ENCODE data around the gene PSMB2.
A peak's percentile ranks its signal among the peaks of the same experiment; 100 is the strongest.

The PSMB2 gene

GRCh38 chr1:35570589-35571137, 70.7 kb downstream of the PSMB2 start:
- Histone ChIP-seq H3K9me3 (ENCODE audit: control insufficient read depth, low read length) (no peaks in the 10 kb centered on the region), H3K4me1 (no peaks in the 10 kb centered on the region), H3K79me2 (no peaks in the 10 kb centered on the region), H3K9ac (no peak overlapping the region), H3K36me3 (ENCODE audit: control insufficient read depth, insufficient read depth, low read length) (no peaks in the 10 kb centered on the region), H3K4me3 (ENCODE audit: low read depth, low read length) (no peak overlapping the region), H3K27ac (no peak overlapping the region), H2AFZ (no peak overlapping the region), H3K4me2 (ENCODE audit: low read length) (no peak overlapping the region), H3K27me3 (ENCODE audit: control insufficient read depth, insufficient read depth, low read length) (no peaks in the 10 kb centered on the region)
- TF ChIP-seq, protein P1, sequence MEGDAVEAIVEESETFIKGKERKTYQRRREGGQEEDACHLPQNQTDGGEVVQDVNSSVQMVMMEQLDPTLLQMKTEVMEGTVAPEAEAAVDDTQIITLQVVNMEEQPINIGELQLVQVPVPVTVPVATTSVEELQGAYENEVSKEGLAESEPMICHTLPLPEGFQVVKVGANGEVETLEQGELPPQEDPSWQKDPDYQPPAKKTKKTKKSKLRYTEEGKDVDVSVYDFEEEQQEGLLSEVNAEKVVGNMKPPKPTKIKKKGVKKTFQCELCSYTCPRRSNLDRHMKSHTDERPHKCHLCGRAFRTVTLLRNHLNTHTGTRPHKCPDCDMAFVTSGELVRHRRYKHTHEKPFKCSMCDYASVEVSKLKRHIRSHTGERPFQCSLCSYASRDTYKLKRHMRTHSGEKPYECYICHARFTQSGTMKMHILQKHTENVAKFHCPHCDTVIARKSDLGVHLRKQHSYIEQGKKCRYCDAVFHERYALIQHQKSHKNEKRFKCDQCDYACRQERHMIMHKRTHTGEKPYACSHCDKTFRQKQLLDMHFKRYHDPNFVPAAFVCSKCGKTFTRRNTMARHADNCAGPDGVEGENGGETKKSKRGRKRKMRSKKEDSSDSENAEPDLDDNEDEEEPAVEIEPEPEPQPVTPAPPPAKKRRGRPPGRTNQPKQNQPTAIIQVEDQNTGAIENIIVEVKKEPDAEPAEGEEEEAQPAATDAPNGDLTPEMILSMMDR (IDR thresholded peaks at IDR 0.05) = no peak

DNA sequence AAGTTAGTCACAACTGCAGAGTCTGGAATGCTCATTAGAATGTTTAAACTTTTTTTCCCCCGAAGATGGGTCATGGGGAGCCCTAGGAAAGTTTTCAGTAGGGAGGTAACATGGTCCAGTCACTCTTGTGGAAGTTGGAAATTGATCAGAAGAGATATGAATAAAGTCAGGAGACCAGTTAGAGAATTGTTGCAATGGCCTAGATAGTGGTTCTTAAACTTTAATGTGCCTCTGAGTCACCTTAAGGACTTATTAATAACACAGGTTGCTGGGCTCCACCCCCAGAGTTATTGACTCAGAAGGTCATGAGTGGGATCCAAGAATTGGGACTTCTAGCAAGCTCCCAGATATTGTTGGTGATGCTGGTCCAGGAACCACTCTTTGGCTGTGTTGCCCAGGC, 71.4 kb downstream of the PSMB2 start:
- no peak overlapping the region for H3K4me3 ChIP-seq (ENCODE audit: low read depth, low read length)
- H3K27me3 ChIP-seq (ENCODE audit: control insufficient read depth, insufficient read depth, low read length) = no peaks in the 10 kb centered on the region
- H3K4me2 ChIP-seq (ENCODE audit: low read length) = no peak overlapping the region
- TF ChIP-seq, protein P1 (IDR thresholded peaks at IDR 0.05) = no peak
- H2AFZ ChIP-seq = no peak overlapping the region
- H3K79me2 ChIP-seq = no peaks in the 10 kb centered on the region
- no peak overlapping the region for H3K9ac ChIP-seq
- H3K4me1 ChIP-seq = no peaks in the 10 kb centered on the region
- H3K36me3 ChIP-seq (ENCODE audit: control insufficient read depth, insufficient read depth, low read length) = no peaks in the 10 kb centered on the region
- no peak overlapping the region for H3K27ac ChIP-seq
- H3K9me3 ChIP-seq (ENCODE audit: control insufficient read depth, low read length) = no peaks in the 10 kb centered on the region

DNA sequence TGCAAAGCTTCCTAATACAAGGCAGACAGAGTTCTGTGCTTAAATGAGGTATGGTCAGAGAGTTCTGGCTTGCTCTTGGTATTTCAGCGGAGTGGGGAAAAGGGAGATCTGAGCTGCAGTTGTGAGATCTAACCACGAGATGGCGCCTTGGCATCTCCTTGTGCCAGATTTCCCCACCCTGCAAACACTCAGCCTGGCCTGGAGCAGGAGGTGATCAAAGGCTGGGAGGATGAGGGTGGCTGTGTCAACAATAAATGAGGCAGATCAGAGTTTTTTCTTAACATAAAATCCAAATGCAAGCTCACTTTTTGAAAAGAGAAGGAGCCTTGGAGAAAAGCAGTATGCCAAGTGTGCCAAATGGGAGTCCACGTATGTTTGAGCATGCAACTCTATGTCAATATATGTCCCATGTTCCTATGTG, 72.3 kb downstream of the PSMB2 start:
- no peaks in the 10 kb centered on the region for H3K36me3 ChIP-seq (ENCODE audit: control insufficient read depth, insufficient read depth, low read length)
- no peak overlapping the region for H3K4me3 ChIP-seq (ENCODE audit: low read depth, low read length)
- no peaks in the 10 kb centered on the region for H3K27me3 ChIP-seq (ENCODE audit: control insufficient read depth, insufficient read depth, low read length)
- H3K9me3 ChIP-seq (ENCODE audit: control insufficient read depth, low read length) = no peaks in the 10 kb centered on the region
- no peak overlapping the region for H2AFZ ChIP-seq
- H3K79me2 ChIP-seq = no peaks in the 10 kb centered on the region
- no peaks in the 10 kb centered on the region for H3K4me1 ChIP-seq
- TF ChIP-seq, protein P1 (IDR thresholded peaks at IDR 0.05) = peak; percentile 62
- H3K27ac ChIP-seq = no peak overlapping the region
- H3K4me2 ChIP-seq (ENCODE audit: low read length) = no peak overlapping the region
- H3K9ac ChIP-seq = no peak overlapping the region

GRCh38 chr1:35567947-35568558, 73.3 kb downstream of the PSMB2 start:
- H3K27ac ChIP-seq = no peak overlapping the region
- TF ChIP-seq, protein P1 (IDR thresholded peaks at IDR 0.05) = no peak
- H3K9me3 ChIP-seq (ENCODE audit: control insufficient read depth, low read length) = no peaks in the 10 kb centered on the region
- no peak overlapping the region for H3K4me2 ChIP-seq (ENCODE audit: low read length)
- H3K9ac ChIP-seq = no peak overlapping the region
- H3K79me2 ChIP-seq = no peaks in the 10 kb centered on the region
- no peaks in the 10 kb centered on the region for H3K36me3 ChIP-seq (ENCODE audit: control insufficient read depth, insufficient read depth, low read length)
- no peak overlapping the region for H2AFZ ChIP-seq
- H3K27me3 ChIP-seq (ENCODE audit: control insufficient read depth, insufficient read depth, low read length) = no peaks in the 10 kb centered on the region
- H3K4me1 ChIP-seq = no peaks in the 10 kb centered on the region
- no peak overlapping the region for H3K4me3 ChIP-seq (ENCODE audit: low read depth, low read length)

DNA sequence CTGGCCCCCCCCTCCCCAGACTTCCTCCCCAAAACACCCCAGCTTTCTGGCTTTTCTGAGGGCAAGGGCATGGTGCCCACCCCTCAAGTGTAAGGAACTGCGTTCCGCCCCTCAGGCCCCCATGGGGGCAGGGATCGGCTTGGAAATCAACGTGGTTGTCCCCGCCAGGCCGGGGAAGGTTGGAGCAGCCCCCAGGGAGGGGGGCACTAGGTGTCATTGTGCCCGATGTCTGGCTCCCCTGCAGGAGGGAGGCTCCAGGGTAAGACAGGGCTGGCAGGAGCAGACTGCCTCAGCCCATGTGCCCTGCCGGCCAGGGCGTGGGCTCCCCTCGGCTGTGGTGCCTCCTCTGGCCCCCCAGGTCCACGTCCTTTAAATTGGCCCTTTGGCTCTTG, 75.6 kb downstream of the PSMB2 start:
- no peaks in the 10 kb centered on the region for H3K36me3 ChIP-seq (ENCODE audit: control insufficient read depth, insufficient read depth, low read length)
- H3K4me3 ChIP-seq (ENCODE audit: low read depth, low read length) = no peak overlapping the region

More for the DNA sequence above, 75.6 kb downstream of the PSMB2 start:
- H3K9me3 ChIP-seq (ENCODE audit: control insufficient read depth, low read length) = no peaks in the 10 kb centered on the region
- H3K4me2 ChIP-seq (ENCODE audit: low read length) = no peak overlapping the region
- H3K27ac ChIP-seq = no peak overlapping the region
- no peaks in the 10 kb centered on the region for H3K27me3 ChIP-seq (ENCODE audit: control insufficient read depth, insufficient read depth, low read length)
- no peaks in the 10 kb centered on the region for H3K79me2 ChIP-seq
- TF ChIP-seq, protein P1 (IDR thresholded peaks at IDR 0.05) = no peak
- H2AFZ ChIP-seq = no peak overlapping the region
- no peaks in the 10 kb centered on the region for H3K4me1 ChIP-seq
- H3K9ac ChIP-seq = no peak overlapping the region
